GM19468 (cell line): ENCODE results near the gene PML.

ENCODE experiments used
- ATAC-seq: cut with Tn5 transposase; IDR thresholded peaks from one replicate; pipeline ENCODE4 v1.9.1; 2021; ENCODE audit warnings: mild to moderate bottlenecking, moderate library complexity, moderate number of reproducible peaks; ENCODE audit not compliant: unreplicated experiment; ENCODE audit errors: extremely low read depth

The PML gene, protein sequence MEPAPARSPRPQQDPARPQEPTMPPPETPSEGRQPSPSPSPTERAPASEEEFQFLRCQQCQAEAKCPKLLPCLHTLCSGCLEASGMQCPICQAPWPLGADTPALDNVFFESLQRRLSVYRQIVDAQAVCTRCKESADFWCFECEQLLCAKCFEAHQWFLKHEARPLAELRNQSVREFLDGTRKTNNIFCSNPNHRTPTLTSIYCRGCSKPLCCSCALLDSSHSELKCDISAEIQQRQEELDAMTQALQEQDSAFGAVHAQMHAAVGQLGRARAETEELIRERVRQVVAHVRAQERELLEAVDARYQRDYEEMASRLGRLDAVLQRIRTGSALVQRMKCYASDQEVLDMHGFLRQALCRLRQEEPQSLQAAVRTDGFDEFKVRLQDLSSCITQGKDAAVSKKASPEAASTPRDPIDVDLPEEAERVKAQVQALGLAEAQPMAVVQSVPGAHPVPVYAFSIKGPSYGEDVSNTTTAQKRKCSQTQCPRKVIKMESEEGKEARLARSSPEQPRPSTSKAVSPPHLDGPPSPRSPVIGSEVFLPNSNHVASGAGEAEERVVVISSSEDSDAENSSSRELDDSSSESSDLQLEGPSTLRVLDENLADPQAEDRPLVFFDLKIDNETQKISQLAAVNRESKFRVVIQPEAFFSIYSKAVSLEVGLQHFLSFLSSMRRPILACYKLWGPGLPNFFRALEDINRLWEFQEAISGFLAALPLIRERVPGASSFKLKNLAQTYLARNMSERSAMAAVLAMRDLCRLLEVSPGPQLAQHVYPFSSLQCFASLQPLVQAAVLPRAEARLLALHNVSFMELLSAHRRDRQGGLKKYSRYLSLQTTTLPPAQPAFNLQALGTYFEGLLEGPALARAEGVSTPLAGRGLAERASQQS

DNA sequence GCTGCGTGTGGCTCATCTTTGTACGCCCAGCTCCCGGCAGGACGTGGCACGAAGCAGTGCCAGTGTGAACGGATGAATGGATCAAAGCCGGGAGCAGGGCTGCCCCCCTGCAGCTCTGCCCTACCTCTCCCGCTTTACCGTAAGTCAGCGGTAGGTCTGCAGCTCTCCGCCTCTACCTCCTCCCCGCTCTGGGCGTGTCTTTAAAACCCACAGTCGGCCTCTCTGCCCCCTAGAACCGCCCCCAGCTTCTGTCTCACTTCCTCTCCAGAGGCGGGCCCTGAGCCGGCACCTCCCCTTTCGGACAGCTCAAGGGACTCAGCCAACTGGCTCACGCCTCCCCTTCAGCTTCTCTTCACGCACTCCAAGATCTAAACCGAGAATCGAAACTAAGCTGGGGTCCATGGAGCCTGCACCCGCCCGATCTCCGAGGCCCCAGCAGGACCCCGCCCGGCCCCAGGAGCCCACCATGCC, at the start of gene PML:
Gene PML, plus strand, starts transcription at position 304 of the 471 bp plus-strand sequence. Its CDS starts 97 bp downstream, at position 401.
- peak; percentile 29 for ATAC-seq

DNA sequence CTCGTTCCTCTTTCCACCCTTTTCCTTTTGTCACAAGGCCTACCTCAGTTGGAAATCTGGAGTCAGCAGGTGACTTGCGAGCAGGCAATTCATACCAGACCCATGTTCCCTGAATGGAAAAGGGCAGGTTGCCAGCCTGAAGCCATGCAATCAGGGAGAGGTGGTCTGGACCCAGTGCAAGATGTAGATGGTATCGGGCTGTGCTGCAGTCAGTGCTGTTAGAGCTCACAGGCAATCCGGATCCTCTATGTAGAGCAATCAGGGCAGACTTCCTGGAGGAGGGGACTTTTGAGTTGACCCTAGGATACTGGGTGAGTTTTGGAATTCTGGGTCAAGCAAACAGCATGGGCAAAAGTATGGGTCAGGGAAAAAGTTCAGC, 49.4 kb upstream of the PML start:
- no peak for ATAC-seq

DNA sequence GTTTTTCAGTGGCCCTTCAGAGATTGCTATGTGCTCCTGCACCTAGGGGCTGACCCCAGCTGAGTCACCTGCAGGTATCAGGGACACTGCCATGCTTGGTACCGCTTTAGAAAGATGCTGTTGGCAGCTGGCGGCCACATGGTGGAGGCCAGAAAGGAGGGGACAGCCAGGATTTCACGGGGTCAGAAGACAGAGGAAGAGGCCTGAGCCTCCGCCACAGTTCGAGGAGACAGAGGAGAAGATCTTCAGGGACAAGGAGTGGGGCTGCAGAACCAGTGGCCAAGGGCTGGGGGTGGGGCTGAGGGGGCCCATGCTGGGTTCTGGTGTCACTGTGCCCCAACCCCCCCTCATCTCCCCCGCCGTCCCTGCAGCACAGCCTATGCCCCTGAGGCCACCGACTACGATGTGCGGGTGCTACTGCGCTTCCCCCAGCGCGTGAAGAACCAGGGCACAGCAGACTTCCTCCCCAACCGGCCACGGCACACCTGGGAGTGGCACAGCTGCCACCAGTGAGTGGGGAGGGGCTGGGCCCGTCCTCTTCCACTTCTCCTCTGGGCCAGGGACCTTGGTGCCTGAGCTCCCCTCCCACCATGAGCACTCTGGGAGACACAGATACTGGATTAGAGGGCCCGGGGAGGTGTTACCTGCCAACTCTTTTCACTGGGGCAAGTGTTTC, 48.3 kb upstream of the PML start:
- no peak for ATAC-seq

- no peak for ATAC-seq
These were observed 47.6 kb upstream of the PML start for GRCh38 chr15:73946795-73947370.

DNA sequence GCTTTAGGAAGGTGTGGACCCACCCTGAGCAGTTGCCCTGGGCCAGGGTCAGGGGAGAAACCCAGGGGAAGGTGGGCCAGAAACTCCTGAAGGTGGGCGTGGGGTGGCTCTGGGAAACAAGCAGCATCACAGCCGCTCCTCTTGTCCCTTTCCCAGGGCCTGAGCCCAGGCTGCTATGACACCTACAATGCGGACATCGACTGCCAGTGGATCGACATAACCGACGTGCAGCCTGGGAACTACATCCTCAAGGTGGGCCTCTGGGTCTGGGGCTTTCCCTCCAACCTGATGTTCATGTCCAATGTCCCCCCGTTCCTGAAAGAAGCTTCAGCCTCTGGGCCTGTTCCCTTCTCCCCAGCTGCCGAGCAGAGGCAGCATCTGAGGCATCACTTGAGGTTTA, 46.9 kb upstream of the PML start:
- ATAC-seq, result no peak

GRCh38 chr15:73948396-73948795, 46.1 kb upstream of the PML start:
- ATAC-seq, result no peak

DNA sequence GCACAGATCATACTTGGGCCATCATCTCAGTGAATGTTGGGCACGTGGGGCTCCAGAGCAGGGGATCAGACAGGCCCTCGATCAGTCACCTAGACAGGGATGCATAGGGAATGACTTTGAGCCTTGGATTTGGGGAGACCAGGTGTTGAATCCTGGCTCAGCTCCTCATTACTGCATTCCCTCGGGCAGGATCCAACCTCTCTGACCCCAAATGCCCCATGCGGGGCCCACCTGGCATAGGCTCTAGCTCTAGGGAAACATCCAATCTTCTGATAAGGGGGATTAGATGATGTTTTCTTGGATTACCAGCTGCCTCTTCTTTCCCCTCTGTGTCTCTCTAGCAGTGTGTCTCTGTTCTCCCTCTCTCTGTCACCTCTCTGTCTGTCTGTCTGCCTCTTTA, 45.5 kb upstream of the PML start:
- no peak for ATAC-seq

DNA sequence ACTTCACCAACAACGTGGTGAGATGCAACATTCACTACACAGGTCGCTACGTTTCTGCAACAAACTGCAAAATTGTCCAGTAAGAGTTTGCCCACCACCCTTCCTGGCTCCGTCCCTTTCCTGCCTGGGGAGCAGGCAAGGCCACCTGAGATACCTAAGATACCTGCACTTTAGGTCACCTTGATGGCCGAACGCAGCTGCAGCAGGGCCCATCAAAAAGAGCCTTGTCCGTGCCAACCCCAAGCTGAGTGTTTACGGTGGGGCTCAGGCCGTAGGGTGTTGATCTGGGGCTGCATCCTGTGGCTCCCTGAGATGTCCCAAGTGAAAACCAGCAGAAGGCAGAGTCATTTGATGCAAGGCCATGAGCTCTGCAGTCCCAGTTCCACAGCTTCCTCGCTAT, 45.0 kb upstream of the PML start:
- no peak for ATAC-seq

DNA sequence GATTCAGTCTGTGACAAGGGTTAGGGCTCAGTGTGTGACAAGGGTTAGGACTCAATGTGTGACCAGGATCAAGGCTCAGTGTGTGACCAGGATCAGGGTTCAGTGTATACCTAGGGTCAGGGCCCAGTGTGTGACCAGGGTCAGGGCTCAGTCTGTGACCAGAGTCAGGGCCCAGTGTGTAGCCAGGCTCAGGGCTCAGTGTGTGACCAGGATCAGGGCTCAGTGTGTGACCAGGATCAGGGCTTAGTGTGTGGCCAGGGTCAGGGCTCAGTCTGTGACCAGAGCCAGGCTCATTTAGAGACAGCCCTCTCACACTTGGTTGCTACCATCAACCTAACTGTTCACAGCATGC, 44.1 kb upstream of the PML start:
- ATAC-seq, result no peak

DNA sequence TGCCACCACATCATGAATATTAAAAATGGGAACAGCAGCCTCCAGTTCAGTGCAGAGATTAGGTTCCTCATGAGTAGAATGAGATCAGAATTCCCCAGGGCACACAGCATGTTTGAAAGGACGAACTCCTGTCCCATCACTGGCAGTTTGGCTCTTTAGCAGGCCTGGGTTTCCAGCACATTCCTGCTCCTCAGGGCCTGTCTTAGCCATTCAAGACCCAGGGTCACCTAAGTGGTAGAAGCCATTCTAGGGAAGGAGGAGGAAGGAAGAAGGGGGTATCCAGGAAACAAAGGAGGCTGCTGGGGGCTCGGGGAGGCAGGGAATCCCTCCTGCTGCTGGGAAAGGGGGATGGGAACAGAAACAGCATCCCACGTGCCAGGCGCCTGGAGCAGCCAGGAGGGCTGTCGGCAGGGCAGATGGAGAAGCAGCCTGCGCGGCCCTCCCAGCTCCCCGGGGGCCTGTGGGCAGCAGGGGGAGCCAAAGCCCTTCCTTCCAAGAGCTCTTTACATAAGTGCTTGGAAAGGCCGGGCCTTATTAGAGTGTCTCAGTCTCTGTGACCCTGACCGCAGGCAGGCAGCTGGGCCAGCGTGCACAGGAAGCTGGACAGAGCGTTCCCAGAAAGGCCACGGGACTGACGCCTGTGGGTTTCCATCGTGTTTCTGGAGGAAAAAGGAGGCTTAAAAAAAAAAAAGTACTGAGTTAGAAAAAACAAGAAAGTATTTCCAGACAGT, 43.5 kb upstream of the PML start:
- no peak for ATAC-seq

DNA sequence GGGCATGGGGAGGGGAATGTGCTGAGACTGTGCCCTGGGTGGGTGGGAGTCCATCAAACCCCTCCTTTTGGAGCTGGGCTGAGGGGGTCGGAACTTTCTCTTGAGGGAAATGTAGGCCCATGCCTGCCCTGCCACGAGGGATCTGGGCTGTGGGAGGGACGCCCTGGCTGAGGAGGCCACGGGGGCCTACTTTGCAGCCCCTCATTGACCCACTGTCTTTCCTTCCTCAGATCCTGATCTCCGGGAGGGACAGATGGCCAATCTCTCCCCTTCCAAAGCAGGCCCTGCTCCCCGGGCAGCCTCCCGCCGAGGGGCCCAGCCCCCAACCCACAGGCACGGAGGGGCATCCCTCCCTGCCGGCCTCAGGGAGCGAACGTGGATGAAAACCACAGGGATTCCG, 42.9 kb upstream of the PML start:
- no peak for ATAC-seq

DNA sequence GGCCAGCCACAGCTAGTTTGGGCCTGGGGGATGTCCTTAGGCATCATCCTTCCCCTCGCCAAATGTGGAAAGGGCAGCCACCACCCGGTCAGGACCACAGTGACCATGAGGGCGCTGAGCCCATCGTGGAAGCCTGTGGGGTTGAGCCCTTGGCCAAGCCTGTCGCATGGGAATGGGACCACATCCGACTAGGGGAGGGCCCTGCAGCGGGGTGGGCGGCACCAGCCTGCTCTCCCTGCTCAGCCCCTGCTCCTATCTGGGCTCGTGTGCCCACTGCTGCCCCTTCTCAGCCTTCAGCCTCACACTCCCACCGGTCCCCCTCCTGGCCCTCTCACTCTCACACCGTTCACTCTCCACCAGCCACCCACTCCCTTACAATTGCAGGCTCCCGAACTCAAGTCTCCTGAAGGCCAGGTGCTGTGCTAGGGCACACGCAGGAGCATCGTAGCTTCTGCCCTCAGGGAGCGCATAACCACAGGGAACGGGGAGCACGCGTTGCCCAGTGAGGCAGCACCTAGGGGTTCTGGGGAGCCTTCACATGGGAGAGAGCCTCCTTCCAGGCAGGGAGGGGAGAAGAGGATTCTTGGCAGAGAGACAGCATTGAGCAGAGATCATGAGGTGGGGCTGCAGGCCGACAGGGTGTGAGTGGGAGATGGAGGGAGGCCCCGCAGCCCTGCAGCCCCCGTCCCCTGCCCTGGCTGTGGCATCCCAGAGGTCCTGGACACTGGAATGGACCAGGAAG, 42.2 kb upstream of the PML start:
- no peak for ATAC-seq

DNA sequence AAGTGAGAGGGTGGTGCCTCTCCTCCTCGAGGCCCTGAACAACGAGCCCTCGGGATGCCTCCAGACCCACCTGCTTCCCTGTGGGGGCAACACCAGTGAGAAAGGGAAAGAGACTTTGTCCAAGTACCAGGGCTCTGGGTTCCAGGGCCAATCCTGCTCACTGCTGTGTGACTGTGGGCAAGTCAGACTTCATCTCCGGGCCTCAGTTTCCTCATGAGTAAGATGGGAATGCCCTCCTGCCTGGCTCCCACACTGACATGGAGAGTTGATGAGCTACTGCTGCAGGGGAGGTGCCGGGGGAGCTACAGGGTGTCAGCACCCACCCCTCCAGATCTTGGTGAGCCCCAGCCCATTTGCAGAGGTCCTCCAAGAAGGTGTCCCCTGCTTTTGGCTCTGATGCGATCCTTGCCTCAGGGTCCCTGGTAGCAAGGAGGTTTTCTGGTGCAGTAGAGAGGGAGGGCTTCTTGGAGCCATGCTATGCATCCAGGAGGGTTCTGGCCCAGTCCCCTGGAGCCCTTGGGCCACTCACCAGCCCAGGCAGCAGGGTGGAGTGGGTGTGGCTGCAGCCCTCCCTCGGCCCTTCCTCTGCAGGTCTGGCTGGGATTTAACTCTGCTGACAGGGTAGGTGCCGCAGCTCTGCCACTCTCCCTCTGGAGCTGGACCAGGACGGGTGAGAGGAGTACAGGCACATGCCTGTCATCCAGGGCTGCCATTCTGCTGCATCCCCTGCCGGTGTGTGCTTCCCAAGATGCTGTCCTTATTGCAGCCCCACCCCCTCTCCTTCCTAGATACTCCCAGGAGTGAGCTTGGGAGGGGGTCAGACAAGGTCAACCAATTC, 41.4 kb upstream of the PML start:
- no peak for ATAC-seq

- no peak for ATAC-seq
These were observed 40.0 kb upstream of the PML start for GRCh38 chr15:73954188-73955145.

- no peak for ATAC-seq
These were observed 39.2 kb upstream of the PML start for GRCh38 chr15:73955326-73955725.

GRCh38 chr15:73955861-73956742, 38.4 kb upstream of the PML start:
- no peak for ATAC-seq
